HG03442 (cell line): ENCODE data around the gene DOCK9.
"Not testable (repeated sequence)": the region's sequence is repeated elsewhere in the genome, so short reads cannot be mapped to it uniquely, and the experiment has no call there.

Experiments used
- ATAC-seq: cut with Tn5 transposase; IDR thresholded peaks from one replicate; pipeline ENCODE4 v1.9.1; 2021; ENCODE audit warnings: mild to moderate bottlenecking, moderate library complexity; ENCODE audit not compliant: unreplicated experiment

Gene DOCK9

GRCh38 chr13:98828614-98829013 lies 149.2 kb downstream of the DOCK9 start:
- ATAC-seq = no peak

DNA sequence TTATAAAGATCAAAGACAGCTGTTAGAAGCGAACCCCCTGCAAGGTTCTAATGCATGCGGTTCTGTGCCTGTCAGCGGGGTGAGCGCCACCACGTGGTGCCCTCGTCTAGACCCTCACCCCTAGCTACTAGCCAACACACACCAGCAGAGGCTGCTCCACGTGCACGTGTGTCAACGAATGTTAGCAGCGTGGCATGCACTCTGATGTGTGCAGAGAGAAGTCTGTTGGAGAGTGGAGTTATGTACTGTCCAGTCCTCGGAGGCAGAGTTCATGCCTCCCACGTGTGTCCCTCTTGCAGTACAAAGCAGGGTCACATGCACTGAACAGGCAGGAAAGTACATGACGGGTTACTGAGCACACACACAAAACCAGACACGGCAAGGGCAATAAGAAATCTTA lies 150.4 kb downstream of the DOCK9 start:
- ATAC-seq = no peak

DNA sequence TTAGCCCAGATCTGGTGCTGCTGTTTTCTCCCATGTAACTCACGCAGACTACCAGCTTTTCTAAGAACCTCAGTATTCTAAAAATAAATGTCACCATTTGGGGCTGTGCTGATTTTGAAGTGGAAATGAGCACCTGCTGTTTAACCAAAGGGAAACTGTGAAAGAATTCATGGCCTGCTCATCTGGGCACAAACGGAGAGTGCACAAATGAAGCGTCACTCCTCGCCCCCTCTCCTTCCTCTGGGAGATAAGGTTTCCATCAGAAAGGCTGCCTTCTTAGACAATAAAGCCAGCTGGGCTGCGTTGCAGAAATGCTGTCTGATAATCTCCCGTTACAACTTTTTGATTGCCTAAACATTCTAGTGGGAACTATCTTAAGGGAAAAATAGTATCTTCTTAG lies 151.7 kb downstream of the DOCK9 start:
- no peak for ATAC-seq

DNA sequence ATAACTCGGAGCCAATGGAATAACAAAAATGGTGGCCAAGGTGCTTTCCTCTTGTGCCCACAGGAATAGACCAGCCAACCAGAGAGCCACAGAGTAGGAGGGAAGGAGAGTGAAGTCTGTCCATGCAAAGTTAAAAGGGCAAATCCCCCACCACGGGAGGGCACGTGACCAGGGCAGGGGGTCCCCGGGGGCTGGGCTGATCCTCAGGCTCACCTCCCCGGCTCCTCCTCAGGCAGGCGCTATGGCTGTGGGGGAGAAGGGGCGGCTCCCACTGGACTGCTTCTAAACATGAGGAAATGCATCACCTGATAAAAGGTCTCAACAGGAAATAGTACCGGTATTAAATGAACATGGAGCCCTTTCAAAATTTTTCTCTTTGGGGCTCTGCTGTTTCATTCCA lies 152.2 kb downstream of the DOCK9 start:
- no peak for ATAC-seq

DNA sequence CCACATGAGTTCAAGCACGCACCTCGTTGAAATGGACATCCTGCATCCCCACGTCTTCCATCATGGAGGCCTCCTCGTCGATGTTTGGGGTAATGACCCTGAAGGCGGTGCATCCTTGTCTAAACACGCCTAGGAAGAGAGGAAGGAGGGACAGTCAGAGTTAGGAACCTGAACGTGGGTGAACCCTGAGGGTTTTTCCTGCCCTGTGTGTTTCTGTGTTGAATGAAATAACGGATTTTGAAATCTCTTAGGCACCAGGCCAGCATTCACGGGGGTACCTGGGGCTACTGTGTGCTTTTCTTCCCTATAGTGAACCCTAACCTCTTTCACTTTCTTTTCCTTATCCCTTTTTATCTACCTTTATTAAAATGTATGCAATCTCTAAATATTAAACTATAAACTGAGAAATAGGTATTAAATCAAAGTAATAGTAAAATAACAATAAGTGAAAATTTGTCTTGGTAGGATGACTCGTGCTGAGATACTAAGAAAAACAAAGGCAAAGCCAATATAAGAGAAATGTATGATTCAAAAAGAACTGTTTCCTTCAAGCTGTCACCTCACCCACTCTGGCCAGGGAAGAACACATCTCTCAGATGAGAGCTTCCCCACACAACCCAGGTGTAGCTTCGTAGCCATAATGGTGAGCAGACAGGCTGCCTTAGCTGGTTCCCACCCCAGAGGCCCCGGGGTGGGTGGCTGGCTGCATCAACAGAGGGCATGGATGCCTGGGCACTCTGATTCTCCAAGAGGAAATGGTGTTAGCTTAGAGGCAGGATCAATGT lies 153.3 kb downstream of the DOCK9 start:
- ATAC-seq = no peak

- no peak for ATAC-seq
Measured at GRCh38 chr13:98823442-98823841, 154.4 kb downstream of the DOCK9 start.

DNA sequence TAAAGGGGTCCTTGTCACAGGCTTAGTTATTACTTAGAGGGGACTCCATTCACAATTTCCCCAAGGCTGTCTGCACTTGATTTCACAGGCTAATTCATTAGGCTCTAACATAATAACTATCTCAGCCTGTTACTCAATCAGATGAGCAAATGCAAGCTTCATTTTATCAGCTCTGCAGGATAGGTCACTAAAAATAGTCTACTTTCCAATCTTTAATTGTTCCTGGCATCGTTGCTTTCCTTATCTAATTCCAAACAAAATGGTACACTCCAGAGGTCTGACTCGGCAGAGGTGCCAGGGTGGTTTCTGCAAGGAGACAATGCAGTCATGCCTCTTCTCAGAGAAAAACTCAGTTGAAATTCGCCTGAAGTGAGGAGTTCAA lies 155.6 kb downstream of the DOCK9 start:
- ATAC-seq = no peak

DNA sequence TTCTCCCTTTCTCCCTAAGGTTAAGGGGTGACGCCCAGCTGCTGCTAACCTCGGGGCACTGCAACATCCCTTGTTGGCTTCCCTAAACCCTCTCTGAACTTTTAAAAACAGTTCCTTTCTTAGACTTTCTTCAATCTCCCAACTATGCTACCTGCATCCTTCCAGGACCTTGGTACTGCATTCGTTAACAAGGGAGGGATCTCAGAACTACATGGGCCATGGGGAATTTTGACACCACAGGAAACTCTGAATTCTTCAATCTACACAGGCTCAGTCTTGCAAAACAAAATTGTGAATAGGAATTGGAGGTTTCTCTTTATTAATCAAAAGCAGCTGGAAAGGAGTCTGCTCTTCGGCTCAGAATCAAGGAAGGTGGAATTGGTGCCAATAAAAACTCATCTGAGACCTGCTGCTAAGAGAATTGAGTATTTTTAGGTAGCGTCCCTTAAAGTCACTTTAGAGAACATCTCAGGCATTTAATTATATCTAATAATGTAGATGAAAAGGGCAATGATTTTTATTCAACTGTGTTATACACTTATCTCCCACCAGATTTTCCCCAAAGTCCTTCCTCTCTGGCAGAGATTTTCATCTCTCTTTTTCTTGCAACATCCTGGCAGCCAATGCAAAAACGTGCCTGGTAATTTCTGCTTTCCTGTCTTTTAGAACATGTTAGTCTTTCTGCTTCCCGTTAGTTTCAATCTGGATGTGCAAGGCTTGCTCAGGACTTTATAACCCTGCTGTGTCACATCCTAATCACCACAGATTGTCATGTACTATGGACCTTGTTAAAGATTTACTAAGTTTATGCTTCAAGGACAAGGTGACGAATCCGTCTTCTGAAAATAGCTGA lies 156.3 kb downstream of the DOCK9 start:
- no peak for ATAC-seq

- no peak for ATAC-seq
Measured at GRCh38 chr13:98820744-98821371, 157.0 kb downstream of the DOCK9 start.

DNA sequence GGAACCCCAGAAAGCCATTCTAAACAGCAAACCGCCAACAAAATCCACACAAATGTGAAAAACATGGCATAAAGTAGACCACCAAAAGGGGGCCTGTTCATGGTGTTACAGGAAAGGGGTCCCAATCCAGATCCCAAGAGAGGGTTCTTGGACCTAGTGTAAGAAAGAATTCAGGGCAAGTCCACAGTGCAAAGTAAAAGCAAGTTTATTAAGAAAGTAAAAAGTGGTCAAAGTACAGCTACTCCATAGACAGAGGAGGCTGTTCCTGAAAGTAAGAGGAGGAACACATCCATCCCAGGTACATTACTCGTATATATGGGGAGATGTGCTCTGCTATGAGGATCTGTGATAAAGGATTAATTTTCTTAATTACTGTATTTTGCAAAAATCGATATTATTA lies 157.6 kb downstream of the DOCK9 start:
- ATAC-seq = no peak

DNA sequence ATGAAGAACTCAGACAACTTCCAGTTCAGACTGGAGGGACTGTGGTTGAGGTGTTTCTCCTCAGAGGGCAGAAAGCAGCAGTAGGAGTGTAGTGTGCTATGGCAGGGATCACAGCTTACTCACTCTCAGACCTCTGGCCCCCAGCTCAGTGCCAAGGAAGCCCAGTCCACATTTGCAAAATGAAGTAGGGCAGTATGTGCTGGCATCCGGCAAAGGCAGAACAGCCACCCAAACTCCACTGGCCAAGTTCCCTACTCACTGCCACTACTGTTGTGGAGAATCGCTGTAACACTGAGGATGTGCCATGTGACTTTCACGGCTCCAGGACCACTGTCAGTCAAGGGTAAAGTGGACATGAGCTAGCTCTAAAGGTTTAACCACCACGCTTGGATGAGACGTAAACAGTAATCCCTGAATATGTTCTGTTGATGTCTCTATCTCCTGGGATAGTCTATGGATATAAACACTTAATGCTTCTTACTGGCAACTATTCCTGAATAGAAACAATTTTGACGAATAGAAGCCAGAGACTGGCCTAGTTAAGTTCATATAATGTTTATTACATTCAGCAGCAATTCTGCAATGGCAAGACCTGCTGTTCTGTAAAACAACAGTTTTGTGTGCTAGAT lies 158.4 kb downstream of the DOCK9 start:
- ATAC-seq = no peak

DNA sequence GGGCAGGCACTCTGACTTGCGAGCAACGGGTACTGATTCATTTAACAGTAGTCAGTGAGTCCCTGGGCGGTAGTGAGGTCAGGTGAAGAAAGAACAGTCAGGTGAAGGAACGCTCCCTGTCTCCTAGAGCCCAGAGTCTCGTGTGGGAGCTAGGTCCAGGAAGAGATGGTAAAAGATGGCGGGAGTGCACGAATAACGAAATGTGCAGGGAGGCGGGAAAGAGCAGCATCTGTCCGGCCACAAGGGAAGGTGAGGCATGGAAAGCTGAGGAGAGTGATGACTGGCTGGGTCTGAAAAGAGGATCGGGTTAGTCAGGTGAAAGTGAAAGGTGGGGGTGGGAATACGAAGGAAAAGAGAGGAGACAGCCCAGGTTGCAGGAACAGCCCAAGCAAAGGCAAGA lies 161.5 kb downstream of the DOCK9 start:
- no peak for ATAC-seq

DNA sequence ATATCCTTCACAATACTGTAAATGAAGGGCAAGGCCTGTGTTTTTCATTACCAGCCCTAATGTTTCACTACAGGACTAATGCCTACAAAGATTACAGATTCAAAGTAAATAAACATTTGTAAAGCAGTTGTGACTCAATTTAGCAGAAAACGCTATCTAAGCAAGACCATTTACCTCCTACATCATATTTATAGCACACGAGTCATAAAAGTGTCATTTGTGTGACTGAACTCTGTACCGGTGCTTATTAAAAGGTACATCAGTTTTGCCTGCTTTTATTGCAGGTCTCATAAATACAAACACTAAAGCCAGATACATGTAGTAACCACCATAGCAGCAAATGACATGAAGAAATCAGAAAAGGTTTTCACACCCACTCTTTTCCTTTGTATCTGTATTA lies 163.9 kb downstream of the DOCK9 start:
- no peak for ATAC-seq

GRCh38 chr13:98812186-98812790 lies 165.6 kb downstream of the DOCK9 start:
- ATAC-seq = not testable (repeated sequence)

DNA sequence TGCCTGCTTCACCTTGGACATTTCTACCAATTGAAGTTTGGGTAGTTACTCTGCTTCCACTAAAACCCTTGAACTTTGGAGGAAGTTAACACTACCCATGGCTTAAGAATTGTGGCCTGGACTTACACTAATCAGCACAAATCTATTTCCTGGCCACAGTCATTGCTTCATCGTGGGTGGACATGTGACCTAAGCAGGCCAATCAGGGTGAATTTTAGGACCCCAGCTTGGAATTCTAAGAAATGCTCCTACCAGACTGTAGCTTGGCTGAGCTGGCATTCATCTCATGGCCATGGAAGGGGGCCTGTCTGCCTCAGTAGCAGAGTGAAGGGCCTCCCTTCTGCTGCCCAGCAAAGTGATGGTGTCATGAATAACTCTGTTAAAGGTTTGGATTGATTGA lies 167.1 kb downstream of the DOCK9 start:
- no peak for ATAC-seq

DNA sequence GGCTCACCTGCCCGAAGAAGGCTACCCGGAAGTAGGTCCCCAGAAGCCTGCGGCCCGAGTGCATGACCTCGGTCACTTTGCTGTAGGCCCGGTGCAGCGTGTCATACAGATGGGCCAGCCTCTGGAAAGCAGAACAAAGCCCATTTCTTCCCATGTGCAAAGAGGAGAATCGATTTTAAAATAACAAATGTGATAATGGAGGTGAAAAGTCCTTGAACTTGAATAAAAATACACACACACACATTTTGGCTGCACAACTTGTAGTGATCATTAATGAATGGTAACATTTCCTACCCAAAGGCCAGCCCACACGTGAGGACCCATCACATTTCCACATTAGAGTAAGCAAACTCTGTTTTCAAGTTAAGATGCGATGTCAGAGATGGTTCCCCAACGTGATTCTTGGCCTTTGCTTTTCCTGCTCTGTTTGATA lies 168.5 kb downstream of the DOCK9 start:
- no peak for ATAC-seq

DNA sequence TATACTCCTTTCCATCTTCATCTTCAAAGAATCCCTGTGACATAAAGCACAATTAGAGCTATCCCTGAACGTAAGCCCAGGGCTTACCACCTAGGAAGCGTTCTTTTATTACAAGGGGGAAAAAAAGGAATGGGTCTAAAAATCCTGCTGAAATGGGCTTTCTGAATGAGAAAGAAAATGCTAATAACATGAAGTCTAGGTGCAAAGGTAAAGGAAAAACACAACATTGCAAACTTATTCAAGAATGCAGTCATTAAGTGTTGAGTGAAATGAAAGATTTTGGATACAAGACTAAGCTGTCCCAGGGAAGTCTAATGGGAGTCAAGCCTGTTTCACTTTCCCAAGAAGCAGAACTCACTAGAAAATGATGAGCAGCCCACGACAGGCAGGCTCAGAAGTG lies 170.1 kb downstream of the DOCK9 start:
- ATAC-seq = no peak

DNA sequence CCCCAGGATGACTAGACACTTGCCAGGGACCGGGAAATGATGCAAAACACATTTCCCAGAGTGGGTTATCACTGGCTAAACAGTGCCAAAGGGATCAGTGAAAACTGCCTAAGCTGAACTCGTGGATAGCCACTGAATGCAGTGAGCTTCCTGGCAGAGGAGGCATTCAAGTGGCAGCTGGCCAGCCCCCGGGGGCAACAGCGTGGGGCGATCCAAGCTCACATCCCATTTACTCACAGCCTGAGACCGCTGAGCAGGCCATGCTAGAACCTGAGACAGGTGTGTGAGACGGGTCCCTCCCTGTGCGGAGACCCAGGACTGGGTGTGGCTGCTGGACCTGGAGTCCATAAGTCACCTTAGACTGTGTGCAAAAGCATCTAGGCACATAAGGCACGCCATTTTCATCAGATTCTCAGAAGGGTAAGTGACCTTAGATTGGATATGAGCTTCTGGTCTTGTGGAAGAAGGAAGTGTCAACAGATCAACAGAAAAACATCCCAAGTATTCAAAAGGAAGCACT lies 173.5 kb downstream of the DOCK9 start:
- ATAC-seq = no peak

DNA sequence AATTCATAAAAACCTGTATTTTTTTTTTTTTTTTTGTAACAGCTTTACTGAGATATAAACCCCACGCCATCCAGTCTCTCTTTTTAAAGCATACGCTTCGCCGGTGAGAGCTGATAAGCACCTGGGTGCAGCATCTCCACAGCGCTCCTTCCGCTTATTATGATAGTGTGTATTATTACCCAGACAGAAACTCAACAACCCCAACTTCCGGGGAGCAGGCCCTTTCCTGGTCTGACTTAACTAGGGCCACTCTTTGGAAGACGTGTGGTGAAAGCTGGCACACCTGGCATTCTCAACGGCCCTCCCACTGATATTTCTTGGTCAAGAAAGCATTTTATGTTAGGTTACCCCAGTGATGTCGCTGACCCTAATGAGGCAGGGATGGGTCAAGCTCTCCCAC lies 173.9 kb downstream of the DOCK9 start:
- no peak for ATAC-seq

- ATAC-seq = no peak
Measured at GRCh38 chr13:98803111-98803561, 174.7 kb downstream of the DOCK9 start.

DNA sequence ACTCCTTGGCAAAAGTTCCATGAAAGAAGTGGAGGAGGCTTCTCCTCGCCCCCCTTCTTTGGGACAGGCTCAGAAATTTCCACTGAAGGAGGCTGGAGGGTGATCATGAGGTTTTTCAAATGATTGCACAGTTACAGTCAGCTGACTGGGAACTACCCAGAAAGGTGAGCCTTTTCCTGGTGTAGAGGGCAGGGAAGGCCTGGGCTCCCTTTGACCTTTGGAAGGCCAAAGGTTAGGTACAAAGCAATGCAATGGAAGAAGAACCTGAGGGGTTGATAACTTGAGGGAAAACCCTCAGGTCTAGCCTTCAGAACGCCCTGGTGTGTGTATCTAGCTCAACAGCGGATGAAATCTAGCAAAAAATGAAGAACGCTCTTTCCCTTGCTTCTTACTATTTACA lies 175.3 kb downstream of the DOCK9 start:
- ATAC-seq = no peak
